HepG2 (cell line): ENCODE results near the gene SLC6A4. TPM values are rescaled to one million over a fixed set of nuclear protein-coding genes. Genes with fewer than 3 reads are reported as not detected.
A peak's percentile ranks its signal among the peaks of the same experiment; 100 is the strongest.

Experiments used
- ATAC-seq: fragments of 200-7000 bp; cut with Tn5 transposase; 3 replicates; pipeline ENCODE4 v1.9.1; 2020; ENCODE audit warnings: mild to moderate bottlenecking, moderate library complexity
- BruUV-seq: library from RNA; stranded (reverse); fragments of 400-500 nt; replicated peaks from 2 replicates; lab custom pipeline; 2021; lab: Mats Ljungman, UMichigan
- CTCF ChIA-PET: fragments of 300-600 bp; formaldehyde crosslinking; extraction: SDS; loops from one replicate; lab custom pipeline; 2021; ENCODE audit warnings: low total read pairs, inconsistent platforms, low intra/inter-chr PET ratio; lab: Yijun Ruan, JAX
- POLR2A ChIA-PET: fragments of 350-600 bp; sonication (Branson Sonifier 250); formaldehyde crosslinking; loops from one replicate; lab custom pipeline; 2020; ENCODE audit warnings: antibody characterized with exemption, inconsistent platforms; lab: Yijun Ruan, JAX
- DNase-seq: peaks from one replicate; pipeline ENCODE4 v3.0.0-alpha.2; 2015; ENCODE audit warnings: low spot score
- FAIRE-seq: peaks from 3 replicates; lab custom pipeline; 2011; peaks lifted over from hg19 to GRCh38; lab: Jason Lieb, UNC
- H2AFZ ChIP-seq: one replicate; pipeline ENCODE4 v1.6.1; 2011; ENCODE audit warnings: low read length, inconsistent platforms
- H3K27ac ChIP-seq: fragments of 300-600 bp; 3 replicates; pipeline ENCODE4 v1.8.0; 2011; ENCODE audit warnings: mixed run types, mild to moderate bottlenecking, mixed read lengths, low read length, inconsistent platforms; ENCODE audit not compliant: insufficient read depth; ENCODE audit errors: extremely low read length
- H3K27me3 ChIP-seq, 2 experiments: fragments of 200-600 bp in 1 of 2; 2 replicates in 1 of 2; 3 replicates in 1 of 2; pipeline versions ENCODE4 v1.6.0 to v1.8.0; 2011; ENCODE audit warnings: low read length in 2 of 2, mild to moderate bottlenecking in 2 of 2, moderate library complexity in 2 of 2, inconsistent platforms in 1 of 2; ENCODE audit not compliant: insufficient read depth in 2 of 2, control insufficient read depth in 1 of 2
- H3K36me3 ChIP-seq, 2 experiments: fragments of 200-600 bp in 1 of 2; replicated peaks in 1 of 2; 2 replicates in 1 of 2; 3 replicates in 1 of 2; pipeline versions ENCODE4 v1.5.1 to v1.8.0; 2011; ENCODE audit warnings: low read length in 2 of 2, inconsistent platforms in 1 of 2; ENCODE audit not compliant: insufficient read depth in 2 of 2, control insufficient read depth in 1 of 2
- H3K4me1 ChIP-seq: 2 replicates; pipeline ENCODE4 v1.5.1; 2012; ENCODE audit warnings: low read length, inconsistent platforms; ENCODE audit not compliant: insufficient read depth
- H3K4me2 ChIP-seq: 2 replicates; pipeline ENCODE4 v1.6.0; 2011; ENCODE audit warnings: low read depth, low read length, inconsistent platforms
- H3K4me3 ChIP-seq, 3 experiments: fragments of 200-600 bp in 1 of 3; sonication (generic), shearing (Covaris generic) in 1 of 3; replicated peaks in 1 of 3; 2 replicates each; pipeline ENCODE4 v1.5.1; 2011 to 2016; ENCODE audit warnings: low read length in 3 of 3, inconsistent platforms in 2 of 3, low read depth in 2 of 3, mild to moderate bottlenecking in 2 of 3, control low read depth in 1 of 3, mixed read lengths in 1 of 3; ENCODE audit not compliant: insufficient read depth in 1 of 3
- H3K79me2 ChIP-seq: one replicate; pipeline ENCODE4 v1.6.1; 2011; ENCODE audit warnings: low read length, inconsistent platforms; ENCODE audit not compliant: insufficient read depth
- H3K9ac ChIP-seq: 2 replicates; pipeline ENCODE4 v1.6.0; 2011; ENCODE audit warnings: mild to moderate bottlenecking, low read depth, low read length, inconsistent platforms; ENCODE audit not compliant: insufficient read depth
- H3K9me3 ChIP-seq: 2 replicates; pipeline ENCODE4 v1.5.1; 2012; ENCODE audit warnings: mild to moderate bottlenecking, low read length
- H4K20me1 ChIP-seq: 2 replicates; pipeline ENCODE4 v1.6.0; 2011; ENCODE audit warnings: inconsistent platforms, mild to moderate bottlenecking, low read length, moderate library complexity; ENCODE audit not compliant: insufficient read depth
- FOXP4 ChIP-seq: sonication (generic); formaldehyde crosslinking; IDR thresholded peaks from 2 replicates; pipeline ENCODE4 v1.4.0; 2020; ENCODE audit warnings: missing genetic modification reagents
- IRX3 ChIP-seq: sonication (generic); formaldehyde crosslinking; IDR thresholded peaks from 2 replicates; pipeline ENCODE4 v1.8.1; 2023; ENCODE audit warnings: mild to moderate bottlenecking, low read depth, missing genetic modification reagents, borderline replicate concordance
- MAFG ChIP-seq: sonication (generic); formaldehyde crosslinking; IDR thresholded peaks from 2 replicates; pipeline ENCODE4 v1.5.1; 2020; ENCODE audit warnings: mild to moderate bottlenecking, missing genetic modification reagents
- PTBP1 ChIP-seq: fragments of 200-400 bp; formaldehyde crosslinking; IDR thresholded peaks from 2 replicates; pipeline ENCODE4 v1.6.1; 2018; ENCODE audit warnings: low read length, low read depth; ENCODE audit not compliant: poor library complexity, severe bottlenecking
- TCF7L2 ChIP-seq: IDR thresholded peaks from 2 replicates; pipeline ENCODE4 v1.6.1; 2011; ENCODE audit warnings: mild to moderate bottlenecking, low read depth, low read length, moderate library complexity
- THAP7 ChIP-seq: sonication (generic); formaldehyde crosslinking; IDR thresholded peaks from 2 replicates; pipeline ENCODE4 v1.8.1; 2023; ENCODE audit warnings: mild to moderate bottlenecking, missing genetic modification reagents
- ZFP62 ChIP-seq: sonication (generic); formaldehyde crosslinking; IDR thresholded peaks from 2 replicates; pipeline ENCODE4 v1.4.0; 2020; ENCODE audit warnings: missing genetic modification reagents
- ZMYM3 ChIP-seq: sonication (generic); formaldehyde crosslinking; IDR thresholded peaks from 2 replicates; pipeline ENCODE4 v1.5.1; 2020; ENCODE audit warnings: mild to moderate bottlenecking, missing genetic modification reagents
- ZNF569 ChIP-seq: sonication (generic); formaldehyde crosslinking; IDR thresholded peaks from 2 replicates; pipeline ENCODE4 v1.5.0; 2020; ENCODE audit warnings: mild to moderate bottlenecking, missing genetic modification reagents, moderate library complexity, borderline replicate concordance
- ZNF687 ChIP-seq: sonication (generic); formaldehyde crosslinking; IDR thresholded peaks from 2 replicates; pipeline ENCODE4 v1.5.1; 2020; ENCODE audit warnings: mild to moderate bottlenecking, missing genetic modification reagents, moderate library complexity
- ZNF768 ChIP-seq: sonication (generic); formaldehyde crosslinking; IDR thresholded peaks from 2 replicates; pipeline ENCODE4 v1.4.0; 2020; ENCODE audit warnings: missing genetic modification reagents
- ZNF891 ChIP-seq: sonication (generic); formaldehyde crosslinking; IDR thresholded peaks from 2 replicates; pipeline ENCODE4 v1.5.0; 2020; ENCODE audit warnings: mild to moderate bottlenecking, missing genetic modification reagents
- WGBS: methylation state at CpG from one replicate; pipeline ENCODE4 v1.1.6; 2017; ENCODE audit warnings: low lambda C conversion rate; 5-methylcytosine and 5-hydroxymethylcytosine counted together
- in situ Hi-C: cut with HindIII; loops from 2 replicates; pipeline ENCODE4 v1.10.0; 2017; ENCODE audit warnings: low pct_unique_long_range_greater_than_20kb; ENCODE audit not compliant: extremely low pct_ligation_motif_present
- intact Hi-C: fragments of 100-400 bp; cut with micrococcal nuclease; formaldehyde crosslinking; loops from one replicate; pipeline ENCODE4 v1.10.0; 2022; ENCODE audit not compliant: unreplicated experiment
- polyA plus RNA-seq, 8 experiments: library from polyadenylated mRNA; depleted of rRNA in 3 of 8; stranded (reverse) in 7 of 8; unstranded in 1 of 8; fragments of >200 nt; fragmentation: Illumina TruSeq in 4 of 8; extraction: Trizol in 4 of 8; gene quantifications; 2 replicates each; pipeline versions ENCODE4 v1.2.1 to v1.2.3, GENCODE V29; 2011 to 2016; ENCODE audit warnings: low read depth in 4 of 8, missing spikeins in 1 of 8, mixed read lengths in 1 of 8; ENCODE audit not compliant: insufficient read depth in 1 of 8
- total RNA-seq, 5 experiments: library from RNA; depleted of rRNA; stranded (reverse); fragments of >200 nt; fragmentation: Illumina TruSeq; extraction: Trizol; gene quantifications; 2 replicates each; pipeline ENCODE4 v1.2.3, GENCODE V29; 2016; ENCODE audit warnings: low read depth in 1 of 5

Gene SLC6A4
- total and polyA plus RNA-seq, 2 of the 13 experiments (the other 11 are each of a cell fraction or from before 2014, with no cell fraction given) = 7.6 to 20.3 TPM

GRCh38 chr17:30228011-30228410, 7.5 kb downstream of the SLC6A4 start:
- H3K9ac ChIP-seq = no peak overlapping the region

GRCh38 chr17:30226878-30227277, 8.6 kb downstream of the SLC6A4 start:
- Histone ChIP-seq H3K79me2 (no peaks in the 10 kb centered on the region), H2AFZ (peak overlapping the region; percentile 24), H3K27ac (peak overlapping the region; percentile 89), H3K4me1 (peaks cover 84% of the 10 kb centered on the region), H3K9ac (peak overlapping the region; percentile 60), H3K27me3 (no peaks in the 10 kb centered on the region), H3K36me3 (no peaks in the 10 kb centered on the region), H3K9me3 (no peaks in the 10 kb centered on the region), H4K20me1 (no peaks in the 10 kb centered on the region), H3K4me2 (peak overlapping the region; percentile 79), H3K4me3 (peak overlapping the region; percentile 34 to 69 (median 61))
- intact Hi-C loops = loop anchor here (10.0 kb wide), 1 partner anchor 52 kb away; no protein-coding TSS in a partner anchor
- 2% methylated on average over 6 of the region's 10 CpGs for WGBS
- POLR2A ChIA-PET = interaction anchor here (1.0 to 2.7 kb wide), 10 partner anchors 8 to 122 kb away, joined by 3 to 9 read pairs (median 4); partner anchors contain the start of gene SLC6A4
- ATAC-seq = peak; percentile 25
- peak; percentile 34 for DNase-seq
- CTCF ChIA-PET = no interaction called here
- BruUV-seq = TSS peak; percentile 58
- FAIRE-seq = peak; percentile 60
- in situ Hi-C loops = no loop called here
- TF ChIP-seq TCF7L2 (no peak), ZNF768 (CRISPR knock-in tag) (no peak), ZNF687 (CRISPR knock-in tag) (peak; percentile 41; the same call in 1 of the 2 replicates), ZNF569 (no peak), FOXP4 (CRISPR knock-in tag) (peak; percentile 27; the same call in 1 of the 2 replicates), ZFP62 (CRISPR knock-in tag) (no peak), ZNF891 (CRISPR knock-in tag) (no peak), PTBP1 (no peak), IRX3 (CRISPR knock-in tag) (no peak), THAP7 (no peak)

More at GRCh38 chr17:30228011-30228410, 7.5 kb downstream of the SLC6A4 start:
- no peak for DNase-seq
- no peaks in the 10 kb centered on the region for H4K20me1 ChIP-seq
- H3K27me3 ChIP-seq = no peaks in the 10 kb centered on the region
- no peak overlapping the region for H3K27ac ChIP-seq
- H3K79me2 ChIP-seq = no peaks in the 10 kb centered on the region
- BruUV-seq = no TSS peak
- intact Hi-C loops (loop anchor here (10.0 kb wide), 1 partner anchor 53 kb away; no protein-coding TSS in a partner anchor), in situ Hi-C loops (no loop called here)
- no peak overlapping the region for H2AFZ ChIP-seq
- ATAC-seq = no peak
- H3K4me1 ChIP-seq = peaks cover 84% of the 10 kb centered on the region
- WGBS = 98% methylated on average over 3 of the region's 3 CpGs
- POLR2A ChIA-PET = no interaction called here
- H3K9me3 ChIP-seq = no peaks in the 10 kb centered on the region
- FAIRE-seq = no peak
- no peak overlapping the region for H3K4me3 ChIP-seq
- TF ChIP-seq ZMYM3 (peak; percentile 37; the same call in 1 of the 2 replicates), MAFG (CRISPR knock-in tag) (no peak), ZNF768 (CRISPR knock-in tag) (peak; percentile 72; the same call in 1 of the 2 replicates)
- H3K36me3 ChIP-seq = no peaks in the 10 kb centered on the region
- CTCF ChIA-PET = no interaction called here
- no peak overlapping the region for H3K4me2 ChIP-seq
